NCI-H1048 (cell line): Measurements from ENCODE around the gene NT5DC2.
"Not testable (repeated sequence)": the region's sequence is repeated elsewhere in the genome, so short reads cannot be mapped to it uniquely, and the experiment has no call there.

ENCODE experiments used
- DNase-seq: peaks from one replicate; lab custom pipeline; 2025; lab: John Stamatoyannopoulos, UW

NT5DC2 gene

DNA sequence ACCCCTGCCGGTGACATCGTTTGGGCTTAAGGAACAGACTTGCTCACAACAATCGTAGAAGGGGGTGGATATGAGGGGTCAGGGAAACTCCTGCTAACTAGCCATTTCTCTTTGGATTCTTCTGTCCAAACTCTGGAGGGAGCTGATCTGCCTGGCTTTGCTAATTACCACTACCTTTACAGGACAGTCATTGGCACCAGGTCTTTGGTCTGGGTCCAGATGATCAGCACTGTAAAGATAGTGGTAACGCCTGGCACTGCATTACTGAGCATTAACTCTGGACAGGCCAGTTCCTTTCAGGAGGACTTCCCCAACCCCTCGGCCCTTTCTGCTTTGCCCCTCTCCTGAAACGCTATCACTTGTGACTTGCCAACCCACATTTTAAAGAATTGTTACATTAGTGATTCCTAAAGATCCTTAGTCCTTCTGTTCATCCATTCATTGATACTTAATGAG is 3.5 kb upstream of the NT5DC2 start:
- no peak for DNase-seq

DNA sequence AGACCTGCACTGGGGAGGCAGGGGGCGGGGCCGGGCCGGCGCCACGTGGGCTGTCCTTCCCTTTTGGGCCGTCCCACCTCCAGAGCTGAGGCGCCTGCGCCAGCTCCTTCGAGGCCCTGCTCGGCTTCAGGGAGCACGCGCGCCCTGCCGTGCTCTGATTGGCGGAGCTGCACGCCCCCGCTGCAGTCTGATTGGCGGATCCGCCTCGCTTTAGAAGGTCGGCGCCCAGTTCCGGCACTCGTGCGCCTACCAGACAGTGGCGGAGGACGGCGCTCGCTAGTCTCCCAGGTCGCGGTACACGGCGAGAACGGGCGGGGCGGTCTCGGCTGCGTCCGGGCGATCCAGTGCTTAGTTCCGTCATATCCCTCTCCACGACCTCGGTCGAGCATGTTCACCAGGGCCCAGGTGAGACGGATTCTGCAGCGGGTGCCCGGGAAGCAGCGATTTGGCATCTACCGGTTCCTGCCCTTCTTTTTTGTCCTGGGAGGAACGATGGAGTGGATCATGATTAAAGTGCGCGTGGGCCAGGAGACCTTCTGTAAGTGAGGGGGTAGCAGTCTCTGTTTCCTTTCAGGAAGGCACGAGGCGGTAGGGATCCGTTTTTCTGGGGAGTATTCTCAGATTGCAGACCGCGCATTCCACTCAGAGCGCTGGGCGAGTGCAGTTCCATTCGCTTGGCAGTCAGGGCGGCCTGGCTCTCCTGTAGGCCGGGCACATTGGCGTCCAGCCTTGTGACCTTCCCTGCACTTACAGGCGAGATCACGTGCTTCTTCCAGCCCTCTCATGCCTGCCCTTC is 2.9 kb upstream of the NT5DC2 start, which contains the start of gene UQCC5:
TSS of gene UQCC5 (plus strand) at position 237 of the 796 bp plus-strand sequence. CDS start at position 388, 151 bp downstream.
- DNase-seq, result peak; percentile 97

DNA sequence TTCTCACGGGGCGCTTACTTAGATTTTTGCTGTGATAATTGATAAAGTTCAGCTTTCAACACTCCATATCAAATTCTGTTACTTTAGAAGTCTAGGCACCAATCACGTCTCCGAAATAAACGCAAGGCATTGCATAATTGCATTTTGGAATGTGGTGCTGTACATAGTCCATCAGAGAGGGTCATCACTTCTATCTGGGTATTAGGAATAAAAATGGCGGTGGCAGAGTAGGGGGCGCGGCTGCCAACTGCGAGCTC is 2.4 kb upstream of the NT5DC2 start:
- DNase-seq, result no peak

DNA sequence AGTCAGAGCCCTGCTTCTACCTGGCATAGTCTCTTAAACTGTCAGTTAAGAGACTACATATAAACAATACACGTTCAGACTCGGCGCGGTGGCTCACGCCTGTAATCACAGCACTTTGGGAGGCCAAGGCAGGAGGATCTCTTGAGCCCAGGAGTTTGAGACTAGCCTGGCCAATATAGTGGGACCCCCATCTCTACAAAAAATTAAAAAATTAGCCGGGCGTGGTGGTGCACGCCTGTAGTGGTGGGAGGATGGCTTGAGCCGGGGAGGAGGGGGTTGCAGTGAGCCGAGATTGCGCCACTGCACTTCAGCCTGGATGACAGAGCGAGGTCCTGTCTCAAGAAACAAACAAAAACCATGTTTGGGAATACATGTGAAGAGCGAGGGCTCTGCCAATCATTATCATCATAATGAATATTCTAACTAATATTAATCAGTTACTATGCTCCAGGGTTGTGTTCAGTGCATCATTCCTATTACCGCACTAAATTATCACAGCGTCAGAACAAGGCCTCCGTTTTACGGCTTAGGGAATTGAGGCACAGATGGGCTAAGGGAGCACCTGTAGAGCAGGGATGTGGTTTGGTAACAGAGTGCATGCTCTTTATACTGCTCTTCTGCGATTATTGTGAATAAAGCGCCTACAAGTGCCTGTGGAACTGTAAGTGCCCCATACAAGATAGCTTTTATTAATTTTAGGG is 1.9 kb upstream of the NT5DC2 start:
- no peak for DNase-seq

DNA sequence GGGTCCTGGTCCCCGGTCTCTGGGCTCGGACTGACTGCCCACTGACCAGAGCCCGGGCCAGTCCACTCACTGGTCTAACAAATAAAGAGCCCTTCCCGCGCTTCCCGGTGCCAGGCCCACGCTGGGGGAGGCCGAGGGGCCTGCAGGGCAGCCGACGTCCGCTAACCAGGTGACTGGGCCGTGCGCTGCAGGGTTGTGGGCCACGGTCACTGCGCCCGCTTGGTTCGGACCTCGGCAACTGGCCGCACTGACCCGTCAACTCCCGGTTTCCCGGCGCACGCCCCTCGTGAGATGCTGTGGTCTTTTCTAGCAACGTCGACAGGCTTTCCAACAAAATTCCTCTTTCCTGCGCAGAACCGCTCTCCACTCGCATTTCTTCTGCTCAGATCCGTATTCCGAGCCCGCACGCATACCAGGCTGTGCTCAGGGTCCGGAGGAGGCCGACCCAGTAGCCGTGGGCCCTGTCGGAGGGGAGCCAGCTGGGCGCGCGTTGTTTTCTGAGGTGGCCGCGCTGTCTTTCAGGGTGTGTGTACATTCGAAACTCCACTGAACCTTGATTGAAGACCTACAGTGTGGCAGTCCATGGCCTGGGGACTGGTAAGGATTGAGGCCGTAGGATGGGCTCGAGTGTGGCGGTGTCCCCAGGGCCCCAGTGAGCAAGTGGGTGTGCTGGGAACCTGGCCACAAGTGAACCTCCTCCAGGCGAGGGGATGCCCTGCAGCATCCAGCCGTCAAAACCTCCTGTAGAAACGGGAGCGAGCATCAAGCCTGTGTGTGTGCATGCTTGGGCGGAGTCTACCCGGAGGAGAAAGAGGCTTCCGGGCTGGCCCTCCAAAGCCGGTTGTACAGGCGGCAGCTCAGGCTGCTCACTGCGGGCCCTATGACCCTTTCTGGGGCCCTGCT is 875 bp upstream of the NT5DC2 start:
- DNase-seq, result no peak

DNA sequence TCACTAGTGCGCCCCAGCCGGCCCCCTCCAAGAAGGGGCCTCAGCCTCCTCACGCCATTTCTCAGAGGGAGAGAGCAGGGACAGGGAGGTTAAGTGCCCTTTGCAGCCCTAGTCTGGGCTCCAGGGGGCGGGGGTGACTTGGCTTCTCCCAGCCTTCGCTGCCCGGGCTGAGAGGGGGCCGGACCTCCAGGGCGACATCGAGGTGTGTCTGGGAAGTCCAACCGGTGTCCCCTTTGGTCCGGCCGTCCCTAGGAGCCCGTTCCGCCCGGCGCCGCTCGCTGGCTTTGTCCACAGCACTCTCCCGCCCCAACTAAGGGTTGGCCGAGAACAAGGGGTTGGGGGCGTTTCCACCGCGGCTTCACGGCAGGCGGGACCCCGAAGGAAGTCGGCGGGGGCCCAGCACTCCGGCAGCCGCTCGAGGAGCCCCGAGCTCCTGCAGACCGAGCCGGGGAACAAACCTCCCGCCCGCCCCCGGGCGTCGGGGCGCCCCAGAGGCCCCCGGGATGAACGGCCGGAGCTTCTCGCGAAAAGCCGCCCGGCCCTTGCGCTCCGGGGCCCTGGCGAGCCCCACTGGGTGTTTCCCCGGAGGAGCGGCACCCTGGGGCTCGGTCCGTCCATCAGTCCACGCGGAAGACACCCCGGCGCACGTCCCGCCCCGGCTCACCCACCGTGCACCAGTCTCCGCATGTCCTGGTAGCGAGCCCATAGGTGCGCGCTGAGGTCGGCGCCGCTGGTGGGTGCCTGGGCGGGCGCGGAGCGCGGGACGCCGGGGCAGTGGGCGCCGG is 627 bp downstream of the NT5DC2 start:
- no peak for DNase-seq

DNA sequence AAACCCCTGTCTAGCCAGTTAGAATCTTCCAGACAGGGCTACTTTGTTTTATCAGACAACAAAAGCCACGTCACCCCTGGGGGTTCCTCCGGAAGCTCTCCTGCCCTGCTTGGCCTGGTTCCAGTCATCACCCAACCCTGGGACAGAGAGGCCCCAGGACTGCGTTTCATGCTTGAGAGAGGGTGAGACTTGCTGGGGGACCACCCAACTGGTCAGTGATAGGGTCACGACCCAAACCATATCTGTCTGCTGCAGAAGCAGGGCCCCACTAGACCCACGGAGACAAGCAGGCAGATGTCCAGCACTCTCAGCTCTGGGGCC is 1.2 kb downstream of the NT5DC2 start:
- DNase-seq, result no peak

DNA sequence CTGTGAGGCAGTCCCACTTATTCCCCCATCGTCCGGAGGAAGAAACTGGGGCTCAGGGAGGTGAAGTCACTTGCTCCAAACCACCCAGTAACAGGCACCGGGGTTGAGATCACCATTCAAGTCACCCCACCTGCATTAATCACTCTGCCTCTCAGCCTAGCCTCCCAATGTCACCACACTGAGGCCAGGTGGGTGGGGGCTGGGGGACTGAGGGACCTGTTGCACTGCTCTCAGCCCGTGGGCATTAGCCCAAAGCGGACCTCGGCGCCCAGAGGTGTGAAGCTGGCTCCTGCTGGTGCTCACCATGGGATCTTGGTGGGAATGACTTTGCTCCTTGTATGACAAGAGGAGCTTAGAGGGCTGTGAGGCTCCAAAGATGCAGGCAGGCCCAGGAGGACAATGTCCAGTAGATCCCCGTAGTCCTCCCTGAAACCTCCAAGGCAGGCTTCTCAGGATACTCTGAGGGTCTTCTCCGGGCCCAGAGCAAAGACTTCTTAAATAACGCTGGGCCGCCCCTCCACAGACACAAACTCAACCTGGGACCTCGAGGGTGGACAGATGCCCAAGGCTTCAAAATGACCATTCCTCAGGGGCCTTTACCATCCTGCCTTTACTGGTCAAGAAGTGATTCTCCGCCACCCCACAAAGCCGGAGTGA is 1.7 kb downstream of the NT5DC2 start:
- no peak for DNase-seq

DNA sequence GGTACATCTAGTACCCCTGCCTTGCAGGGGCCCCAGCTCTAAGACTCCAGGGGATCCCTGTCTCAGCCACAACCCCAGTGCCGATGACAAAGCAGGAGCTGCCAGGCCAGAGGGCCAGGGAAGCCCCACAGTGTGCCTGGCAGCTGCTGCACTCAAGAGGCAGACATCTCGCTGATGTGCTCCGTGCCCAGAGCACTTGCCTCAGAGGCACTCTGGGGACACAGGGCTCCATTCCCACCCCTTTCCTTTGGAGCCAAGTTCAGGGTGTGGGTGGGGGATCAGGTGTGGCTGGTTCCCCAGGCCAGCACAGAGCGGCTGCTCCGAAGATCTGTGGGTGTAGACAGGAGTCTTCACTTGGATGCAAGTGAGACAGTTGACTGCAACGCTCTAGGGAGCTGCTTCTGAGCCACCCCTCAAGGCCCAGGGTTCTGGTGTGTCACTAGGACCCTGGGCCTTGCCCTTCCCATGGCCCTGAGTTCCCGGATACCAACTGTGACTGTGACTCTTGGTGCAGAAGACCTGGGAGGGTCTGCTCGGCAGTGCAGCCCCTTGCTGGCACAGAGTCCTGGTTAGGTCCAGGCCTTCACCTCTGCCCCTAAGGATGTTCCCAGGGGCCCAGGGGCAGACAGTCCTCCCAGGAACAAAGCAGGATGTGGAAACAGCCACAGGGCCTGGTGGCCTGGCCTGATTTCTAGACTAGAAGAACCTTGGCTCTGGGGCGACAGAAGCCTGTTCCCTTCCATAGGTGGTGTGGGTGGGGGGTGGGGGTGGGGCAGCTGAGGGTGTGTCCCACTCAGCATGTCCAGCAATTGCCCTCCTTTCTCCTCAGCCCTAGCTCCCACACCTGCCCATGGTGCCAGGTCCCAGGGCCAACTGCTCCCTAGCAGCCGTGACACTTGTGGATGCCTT is 2.5 kb downstream of the NT5DC2 start:
- DNase-seq, result no peak

DNA sequence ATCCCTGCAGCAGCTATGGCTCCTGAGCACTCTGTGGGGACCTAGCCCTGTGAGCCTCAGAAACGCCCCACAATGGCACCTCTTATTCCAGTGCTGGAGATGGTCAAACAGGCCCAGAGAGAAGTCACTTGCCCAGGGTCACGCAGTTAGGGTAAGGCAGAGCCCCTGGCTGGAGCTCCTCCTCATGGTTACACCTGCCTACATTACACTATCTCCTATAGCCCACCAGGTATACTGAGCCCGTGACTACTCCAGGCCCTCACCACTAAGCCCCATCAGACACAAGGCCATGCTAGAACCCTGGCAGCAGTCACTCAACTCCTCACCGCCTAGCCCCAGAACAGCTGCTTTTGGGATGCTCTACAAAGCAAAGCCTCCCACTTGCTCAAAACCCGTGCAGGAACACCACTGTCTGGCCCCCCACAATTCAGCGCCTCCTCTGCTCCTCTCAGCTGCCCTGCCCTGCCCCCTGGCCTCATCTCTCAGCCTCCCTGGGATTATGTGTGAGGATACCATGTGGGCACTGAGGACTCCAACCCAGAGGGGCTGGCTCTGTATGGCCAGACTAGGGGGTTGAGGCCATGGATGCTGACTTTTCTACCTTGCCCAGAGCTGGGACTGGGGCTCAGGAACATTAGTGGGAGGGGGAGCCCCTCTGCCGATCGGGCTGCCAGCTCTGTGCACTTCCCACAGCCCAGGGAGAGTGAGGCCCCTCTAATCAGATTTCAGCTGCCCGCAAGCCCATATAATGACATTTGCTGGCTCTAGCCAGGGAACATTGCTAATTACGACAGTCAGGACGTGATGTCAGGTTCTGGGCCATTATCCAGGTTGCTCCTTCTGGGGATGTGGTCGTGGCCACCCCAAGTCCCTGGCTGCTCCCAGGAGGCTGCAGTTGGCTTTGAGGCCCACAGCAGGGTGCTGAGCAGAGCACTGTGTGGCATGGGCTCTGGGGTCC is 4.0 kb downstream of the NT5DC2 start:
- no peak for DNase-seq

DNA sequence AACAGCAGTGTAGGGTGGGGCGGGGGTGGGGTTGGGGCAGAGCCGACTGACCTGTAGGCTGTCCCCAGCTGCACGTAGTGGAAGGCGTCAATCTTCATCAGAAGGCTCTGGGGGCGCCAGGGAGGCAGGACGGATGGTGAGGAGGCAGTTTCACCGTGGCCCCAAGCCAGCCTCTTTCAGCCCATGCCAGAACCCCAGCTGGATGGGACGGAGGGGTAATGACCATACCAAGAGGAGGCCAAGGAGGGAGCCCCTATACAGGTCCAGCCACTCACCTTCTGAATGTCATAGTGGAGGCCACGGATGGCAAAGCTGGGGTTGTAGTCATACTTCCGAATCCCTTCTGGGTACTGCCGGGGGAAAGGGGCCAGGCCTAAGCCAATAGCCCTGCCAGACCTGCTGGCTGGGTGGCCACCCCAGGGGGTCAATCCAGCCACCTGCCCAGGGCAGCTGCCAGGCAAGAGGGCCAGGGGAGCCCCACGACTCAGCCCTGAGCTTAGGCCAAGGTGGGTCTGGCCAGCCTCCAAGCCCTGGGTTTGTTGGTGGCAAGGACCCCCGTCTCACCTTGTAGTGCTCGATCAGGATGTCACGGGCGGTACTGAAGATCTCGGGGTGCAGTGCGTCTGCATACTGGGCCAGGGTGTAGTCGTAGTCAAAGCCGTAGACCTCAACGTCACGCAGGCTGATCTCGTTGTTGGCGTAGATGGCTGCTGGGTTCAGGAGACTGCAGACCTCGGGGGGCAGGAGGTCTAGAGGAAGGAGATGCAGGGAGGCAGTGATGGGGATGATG is 4.9 kb downstream of the NT5DC2 start:
- no peak for DNase-seq

DNA sequence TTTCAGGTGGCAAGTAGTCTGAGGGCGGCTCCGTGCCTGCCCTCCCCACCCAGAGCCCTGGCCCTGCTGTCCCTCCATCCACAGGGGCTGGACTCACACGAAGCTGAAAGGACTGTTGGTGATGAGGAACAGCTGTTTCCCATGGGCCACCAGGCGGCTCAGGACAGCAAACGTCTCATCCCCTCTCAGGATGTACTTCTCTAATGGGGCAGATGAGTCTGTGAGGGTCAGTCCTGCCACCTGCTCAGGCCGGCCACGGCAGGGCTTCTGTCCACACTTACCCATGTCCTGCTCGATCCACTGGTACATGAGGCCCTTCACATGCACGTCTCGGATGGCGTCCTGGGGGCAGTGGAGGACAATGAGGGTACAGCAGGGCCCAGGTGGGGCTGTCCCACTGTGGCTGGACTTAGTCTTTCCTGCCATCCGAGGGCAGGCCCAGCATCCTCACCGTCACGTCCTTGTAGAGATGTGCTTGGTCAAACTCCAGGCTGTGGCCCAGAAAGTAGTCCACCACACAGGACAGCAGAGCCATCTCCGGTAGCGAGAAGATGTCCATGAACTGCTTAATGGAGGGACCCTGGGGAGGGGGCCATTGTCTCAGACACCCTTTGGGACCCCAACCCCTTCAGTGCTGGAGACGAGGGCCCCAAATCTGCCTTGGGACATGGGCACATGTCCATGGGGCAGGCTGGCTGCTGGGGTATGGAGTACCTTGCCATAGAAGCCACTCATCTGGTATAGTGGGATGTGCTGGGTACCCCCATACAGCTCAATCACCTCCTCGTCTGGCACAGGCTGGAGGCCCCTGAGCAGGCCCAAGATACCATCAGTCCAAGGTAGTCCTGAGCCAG is 5.7 kb downstream of the NT5DC2 start:
- DNase-seq, result no peak

DNA sequence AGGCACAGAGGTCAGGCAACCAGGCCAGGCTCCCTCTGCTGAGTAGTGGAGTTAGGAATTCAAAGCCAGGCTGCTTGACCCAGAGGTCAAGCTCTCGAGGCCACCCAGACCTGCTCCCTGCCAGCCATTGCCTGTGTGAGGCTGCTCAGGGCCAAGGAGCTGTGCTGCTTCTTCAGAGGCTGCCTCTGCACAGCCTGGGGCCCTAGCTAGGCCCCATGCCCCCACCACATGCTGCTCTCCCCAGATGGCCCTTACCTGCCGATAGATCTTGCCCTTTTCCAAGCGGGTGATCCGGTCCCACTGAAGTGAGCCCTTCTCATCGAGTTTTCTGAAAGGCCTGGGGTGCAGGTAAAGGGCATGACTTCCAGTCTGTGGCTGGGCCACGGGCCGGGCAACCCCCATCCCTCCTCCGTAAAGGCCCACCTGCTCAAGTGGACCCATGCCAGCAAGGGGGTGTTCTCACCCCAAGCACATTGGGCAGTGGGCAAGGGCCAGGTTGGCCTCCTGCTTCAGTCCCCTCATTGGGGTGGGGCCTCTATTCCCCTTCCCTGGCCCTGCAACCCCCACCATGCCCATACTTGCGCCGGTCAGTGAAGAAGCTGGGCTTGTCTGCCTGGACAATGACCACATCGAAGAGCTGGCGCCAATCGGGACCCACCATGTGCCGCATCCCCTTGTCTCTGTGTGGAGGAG is 6.5 kb downstream of the NT5DC2 start:
- DNase-seq, result no peak

DNA sequence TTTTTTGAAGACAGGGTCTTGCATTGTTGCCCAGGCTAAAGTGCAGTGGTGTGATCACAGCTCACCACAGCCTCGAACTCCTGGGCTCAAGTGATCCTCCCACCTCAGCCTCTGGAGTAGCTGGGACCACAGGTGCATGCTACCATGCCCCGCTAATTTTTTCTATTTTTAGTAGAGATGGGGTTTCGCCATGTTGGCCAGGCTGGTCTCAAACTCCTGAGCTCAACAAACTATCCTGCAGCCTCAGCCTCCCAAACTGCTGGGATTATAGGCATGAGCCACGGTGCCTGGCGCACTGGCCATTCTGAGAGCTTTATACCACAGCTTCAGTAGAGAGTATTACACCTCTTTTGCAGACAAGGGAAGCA is 7.0 kb downstream of the NT5DC2 start:
- not testable (repeated sequence) for DNase-seq

DNA sequence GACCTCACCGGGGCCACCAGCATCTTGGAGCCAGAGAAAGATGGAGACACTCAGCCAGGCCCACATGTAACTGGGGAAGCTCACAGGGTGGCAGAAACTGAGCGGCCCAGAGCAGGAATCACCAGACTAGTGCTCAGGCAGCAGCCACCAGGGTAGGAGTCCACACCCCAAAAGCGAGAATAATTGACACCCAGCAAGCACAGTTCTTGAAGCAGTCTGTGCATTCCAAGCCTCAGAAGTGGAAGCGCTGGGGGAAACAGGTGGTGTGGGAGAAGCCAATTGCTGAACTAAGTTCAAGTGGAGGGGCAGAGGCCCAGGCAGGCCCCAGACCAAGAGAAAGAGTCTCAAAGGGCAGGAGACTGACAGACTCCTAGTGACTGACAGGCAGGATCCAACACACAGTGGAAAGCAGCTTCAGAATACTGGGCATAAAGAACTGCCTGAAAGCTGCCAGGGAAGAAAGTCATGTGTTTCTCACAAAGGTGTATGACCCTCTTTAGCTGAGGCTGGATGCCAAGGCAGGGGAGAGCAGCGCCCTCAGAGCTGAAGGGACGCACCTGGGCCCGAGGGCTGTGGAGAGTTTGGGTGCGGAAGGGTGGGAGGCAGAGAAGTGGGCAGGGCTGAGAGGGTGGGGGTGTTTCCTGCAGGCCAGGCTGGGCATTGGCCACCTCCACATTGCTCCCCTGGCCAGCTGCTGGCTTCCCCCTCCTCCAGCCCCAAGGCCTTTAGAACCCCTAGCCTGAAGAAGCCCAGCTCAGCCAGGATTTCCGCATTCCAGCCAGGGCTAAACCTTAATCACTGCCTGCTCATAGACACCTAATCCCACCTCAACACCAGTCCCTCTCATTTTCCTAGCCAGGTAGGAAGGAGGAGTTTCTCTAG is 7.7 kb downstream of the NT5DC2 start:
- no peak for DNase-seq
